ENCODE measurements around the gene PTPN12. TPM values are rescaled to one million over a fixed set of nuclear protein-coding genes. Genes with fewer than 3 reads are reported as not detected.

Gene PTPN12
- total RNA-seq, 1 experiment from 2014 or later, result 82.1 TPM

- H3K36me3 ChIP-seq (ENCODE audit: control insufficient read depth, insufficient read depth, low read length), result peaks cover 36% of the 10 kb centered on the region
- BruUV-seq (replicated peaks), result no TSS peak
- no peak for TF ChIP-seq CTCF (IDR thresholded peaks at IDR 0.05)
- no peak for TF ChIP-seq SIN3A (IDR thresholded peaks at IDR 0.05; ENCODE audit: borderline replicate concordance, insufficient read depth, low read depth, low read length)
- TF ChIP-seq TCF7L2 (IDR thresholded peaks at IDR 0.05; ENCODE audit: low read depth, low read length), result no peak
- TF ChIP-seq POLR2AphosphoS5 (IDR thresholded peaks at IDR 0.05; ENCODE audit: low read depth, low read length), result no peak
- TF ChIP-seq, protein P1, sequence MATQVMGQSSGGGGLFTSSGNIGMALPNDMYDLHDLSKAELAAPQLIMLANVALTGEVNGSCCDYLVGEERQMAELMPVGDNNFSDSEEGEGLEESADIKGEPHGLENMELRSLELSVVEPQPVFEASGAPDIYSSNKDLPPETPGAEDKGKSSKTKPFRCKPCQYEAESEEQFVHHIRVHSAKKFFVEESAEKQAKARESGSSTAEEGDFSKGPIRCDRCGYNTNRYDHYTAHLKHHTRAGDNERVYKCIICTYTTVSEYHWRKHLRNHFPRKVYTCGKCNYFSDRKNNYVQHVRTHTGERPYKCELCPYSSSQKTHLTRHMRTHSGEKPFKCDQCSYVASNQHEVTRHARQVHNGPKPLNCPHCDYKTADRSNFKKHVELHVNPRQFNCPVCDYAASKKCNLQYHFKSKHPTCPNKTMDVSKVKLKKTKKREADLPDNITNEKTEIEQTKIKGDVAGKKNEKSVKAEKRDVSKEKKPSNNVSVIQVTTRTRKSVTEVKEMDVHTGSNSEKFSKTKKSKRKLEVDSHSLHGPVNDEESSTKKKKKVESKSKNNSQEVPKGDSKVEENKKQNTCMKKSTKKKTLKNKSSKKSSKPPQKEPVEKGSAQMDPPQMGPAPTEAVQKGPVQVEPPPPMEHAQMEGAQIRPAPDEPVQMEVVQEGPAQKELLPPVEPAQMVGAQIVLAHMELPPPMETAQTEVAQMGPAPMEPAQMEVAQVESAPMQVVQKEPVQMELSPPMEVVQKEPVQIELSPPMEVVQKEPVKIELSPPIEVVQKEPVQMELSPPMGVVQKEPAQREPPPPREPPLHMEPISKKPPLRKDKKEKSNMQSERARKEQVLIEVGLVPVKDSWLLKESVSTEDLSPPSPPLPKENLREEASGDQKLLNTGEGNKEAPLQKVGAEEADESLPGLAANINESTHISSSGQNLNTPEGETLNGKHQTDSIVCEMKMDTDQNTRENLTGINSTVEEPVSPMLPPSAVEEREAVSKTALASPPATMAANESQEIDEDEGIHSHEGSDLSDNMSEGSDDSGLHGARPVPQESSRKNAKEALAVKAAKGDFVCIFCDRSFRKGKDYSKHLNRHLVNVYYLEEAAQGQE (IDR thresholded peaks at IDR 0.05; ENCODE audit: insufficient read depth in 1 of 2, low read depth in 2 of 2, low read length in 1 of 2), result no peak
- CTCF ChIA-PET, result no interaction called here
- DNase-seq (ENCODE audit: low read depth, low spot score) (no peak), ATAC-seq (no peak)
- intact Hi-C loops (cut with micrococcal nuclease; ENCODE audit: unreplicated experiment) (no loop called here), in situ Hi-C loops (cut with HindIII; ENCODE audit: low pct_unique_long_range_greater_than_20kb, low sequenced_read_pairs) (no loop called here)
- H3K4me3 ChIP-seq (ENCODE audit: low read depth in 2 of 2, low read length in 2 of 2), result no peak overlapping the region
- no peaks in the 10 kb centered on the region for H3K4me1 ChIP-seq (ENCODE audit: control insufficient read depth, insufficient read depth, low read length)
- no peak overlapping the region for H3K27ac ChIP-seq (ENCODE audit: low read length)
- no peaks in the 10 kb centered on the region for H3K9me3 ChIP-seq (ENCODE audit: control insufficient read depth, insufficient read depth, low read depth, low read length)
- H3K27me3 ChIP-seq (ENCODE audit: control insufficient read depth, insufficient read depth, low read length), result no peaks in the 10 kb centered on the region
- POLR2A ChIA-PET, result no interaction called here
Measured at GRCh38 chr7:77606562-77606961, 69.5 kb downstream of the PTPN12 start.

DNA sequence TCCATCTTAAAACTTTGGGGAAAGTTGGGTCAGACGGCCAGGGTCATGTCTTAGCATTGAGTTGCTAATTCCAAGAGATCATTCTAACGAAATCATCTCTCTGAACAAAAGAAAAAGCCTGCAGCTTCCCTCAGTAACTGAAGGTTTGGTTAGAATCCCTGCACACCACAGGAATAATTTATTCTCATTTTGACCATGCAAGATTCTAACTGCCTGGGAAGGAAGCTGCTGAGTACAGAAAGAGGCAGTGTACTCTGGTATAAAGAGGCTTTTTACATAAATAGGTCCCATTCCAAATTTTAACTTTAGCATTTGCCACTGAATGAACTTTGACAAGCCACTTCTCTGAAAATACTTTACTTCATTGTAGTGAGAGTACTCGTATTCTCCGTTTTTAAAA is 82.2 kb downstream of the PTPN12 start:
- Histone ChIP-seq H3K36me3 (ENCODE audit: control insufficient read depth, insufficient read depth, low read length) (peaks cover 22% of the 10 kb centered on the region; the same call in 1 of the 2 replicates), H3K27ac (ENCODE audit: low read length) (no peak overlapping the region), H3K9me3 (ENCODE audit: control insufficient read depth, insufficient read depth, low read depth, low read length) (no peaks in the 10 kb centered on the region), H3K4me1 (ENCODE audit: control insufficient read depth, insufficient read depth, low read length) (no peaks in the 10 kb centered on the region), H3K27me3 (ENCODE audit: control insufficient read depth, insufficient read depth, low read length) (no peaks in the 10 kb centered on the region), H3K4me3 (ENCODE audit: low read depth in 2 of 2, low read length in 2 of 2) (no peak overlapping the region)
- in situ Hi-C loops (cut with HindIII; ENCODE audit: low pct_unique_long_range_greater_than_20kb, low sequenced_read_pairs) (no loop called here), intact Hi-C loops (cut with micrococcal nuclease; ENCODE audit: unreplicated experiment) (no loop called here)
- no peak for DNase-seq (ENCODE audit: low read depth, low spot score)
- no peak for TF ChIP-seq TCF7L2 (IDR thresholded peaks at IDR 0.05; ENCODE audit: low read depth, low read length)
- TF ChIP-seq, protein P1 (IDR thresholded peaks at IDR 0.05; ENCODE audit: insufficient read depth in 1 of 2, low read depth in 2 of 2, low read length in 1 of 2), result no peak
- no peak for TF ChIP-seq CTCF (IDR thresholded peaks at IDR 0.05)
- TF ChIP-seq SIN3A (IDR thresholded peaks at IDR 0.05; ENCODE audit: borderline replicate concordance, insufficient read depth, low read depth, low read length), result no peak
- TF ChIP-seq POLR2AphosphoS5 (IDR thresholded peaks at IDR 0.05; ENCODE audit: low read depth, low read length), result no peak
- POLR2A ChIA-PET, result no interaction called here
- BruUV-seq (replicated peaks), result no TSS peak
- CTCF ChIA-PET, result no interaction called here
- no peak for ATAC-seq

Data from Panc1 (cell line).